LNCaP clone FGC (cell line): ENCODE measurements around the gene TNIK.

Source experiments
- DNase-seq: peaks from one replicate; pipeline ENCODE4 v3.0.0-alpha.2; 2011; ENCODE audit warnings: low read depth
- H3K4me3 ChIP-seq: 2 replicates; pipeline ENCODE4 v1.5.1; 2011; ENCODE audit warnings: mild to moderate bottlenecking, low read depth, low read length, control low read depth
- TF ChIP-seq, protein P1 (sequence below): IDR thresholded peaks from 2 replicates; pipeline ENCODE4 v1.5.1; 2012; ENCODE audit warnings: mild to moderate bottlenecking; ENCODE audit not compliant: control insufficient read depth, insufficient read depth; ENCODE audit errors: extremely low read depth

Gene TNIK

DNA sequence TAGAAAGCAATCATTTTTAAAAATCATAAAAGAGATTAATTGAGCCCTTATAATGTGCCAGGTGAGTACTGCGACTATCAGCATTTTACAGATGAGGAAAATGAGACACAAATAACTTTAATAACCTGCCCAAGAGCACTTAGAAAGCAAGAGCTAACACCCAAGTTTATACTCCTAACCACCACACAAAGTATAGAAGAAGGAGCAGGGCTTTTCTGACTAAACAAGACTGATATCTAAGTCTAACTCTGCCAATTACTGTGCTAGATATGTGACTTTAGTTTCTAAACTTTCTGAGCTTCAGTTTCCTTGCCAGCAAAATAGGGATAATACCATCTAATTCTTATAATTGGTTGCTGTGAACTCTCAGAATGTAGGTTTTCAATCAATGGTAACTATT lies 47.7 kb downstream of the TNIK start:
- TF ChIP-seq, protein P1, sequence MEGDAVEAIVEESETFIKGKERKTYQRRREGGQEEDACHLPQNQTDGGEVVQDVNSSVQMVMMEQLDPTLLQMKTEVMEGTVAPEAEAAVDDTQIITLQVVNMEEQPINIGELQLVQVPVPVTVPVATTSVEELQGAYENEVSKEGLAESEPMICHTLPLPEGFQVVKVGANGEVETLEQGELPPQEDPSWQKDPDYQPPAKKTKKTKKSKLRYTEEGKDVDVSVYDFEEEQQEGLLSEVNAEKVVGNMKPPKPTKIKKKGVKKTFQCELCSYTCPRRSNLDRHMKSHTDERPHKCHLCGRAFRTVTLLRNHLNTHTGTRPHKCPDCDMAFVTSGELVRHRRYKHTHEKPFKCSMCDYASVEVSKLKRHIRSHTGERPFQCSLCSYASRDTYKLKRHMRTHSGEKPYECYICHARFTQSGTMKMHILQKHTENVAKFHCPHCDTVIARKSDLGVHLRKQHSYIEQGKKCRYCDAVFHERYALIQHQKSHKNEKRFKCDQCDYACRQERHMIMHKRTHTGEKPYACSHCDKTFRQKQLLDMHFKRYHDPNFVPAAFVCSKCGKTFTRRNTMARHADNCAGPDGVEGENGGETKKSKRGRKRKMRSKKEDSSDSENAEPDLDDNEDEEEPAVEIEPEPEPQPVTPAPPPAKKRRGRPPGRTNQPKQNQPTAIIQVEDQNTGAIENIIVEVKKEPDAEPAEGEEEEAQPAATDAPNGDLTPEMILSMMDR = no peak
- no peak overlapping the region for H3K4me3 ChIP-seq
- DNase-seq = no peak

DNA sequence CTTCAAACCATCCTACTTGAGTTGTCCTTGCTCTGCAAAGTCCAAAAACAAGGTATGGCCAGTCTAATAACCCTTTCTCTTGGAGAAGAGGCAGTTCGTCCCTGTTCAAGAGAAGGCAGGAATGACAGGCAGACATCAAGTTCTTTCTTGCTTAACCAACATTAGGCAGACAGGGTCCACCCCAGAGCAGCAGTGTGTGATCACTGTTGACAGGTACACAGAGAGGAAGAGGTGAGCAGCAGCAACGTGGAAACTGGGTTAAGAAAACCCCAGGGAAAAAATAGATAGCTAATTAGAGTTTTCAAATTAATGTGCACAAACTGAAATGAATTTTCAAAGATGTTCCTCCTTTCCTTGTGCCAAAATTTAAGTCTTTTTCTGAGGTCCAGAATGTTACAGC lies 48.2 kb downstream of the TNIK start:
- no peak for DNase-seq
- TF ChIP-seq, protein P1 = no peak
- no peak overlapping the region for H3K4me3 ChIP-seq

DNA sequence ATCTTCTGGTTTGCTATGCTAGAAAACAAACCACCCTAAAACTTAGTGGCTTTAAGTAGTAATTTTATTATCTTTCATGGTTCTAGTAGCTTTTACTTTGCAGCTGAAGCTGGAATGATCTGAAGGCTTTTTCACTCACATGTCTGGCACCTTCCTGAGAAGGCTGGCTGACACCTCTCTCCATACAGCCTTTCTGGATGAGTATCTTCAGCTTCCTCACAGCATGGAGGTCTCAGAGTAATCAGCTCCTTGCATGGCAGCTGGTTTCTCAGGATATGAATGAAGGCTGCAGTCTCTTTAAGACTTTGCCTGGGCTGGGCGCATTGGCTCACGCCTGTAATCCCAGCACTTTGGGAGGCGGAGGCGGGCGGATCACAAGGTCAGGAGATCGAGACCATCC lies 50.0 kb downstream of the TNIK start:
- DNase-seq = no peak
- TF ChIP-seq, protein P1 = no peak
- no peak overlapping the region for H3K4me3 ChIP-seq

DNA sequence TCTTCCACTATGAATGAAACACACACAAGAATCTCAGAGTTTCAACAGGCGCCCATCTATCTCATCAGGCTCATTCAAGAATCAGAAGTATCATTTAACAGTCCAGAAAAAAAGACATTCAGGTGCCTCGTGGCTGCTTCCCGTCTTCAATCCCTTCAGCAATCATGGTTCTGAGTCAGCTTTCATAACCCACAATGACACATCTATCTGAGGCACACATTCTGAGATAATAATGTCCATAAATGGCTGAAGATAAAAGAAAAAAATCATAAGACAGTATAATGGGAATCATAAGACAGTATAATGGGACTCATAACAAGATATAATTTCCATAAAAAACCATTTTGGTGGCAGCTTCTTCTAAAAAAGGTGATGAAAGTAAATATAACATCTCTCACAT lies 52.4 kb downstream of the TNIK start:
- no peak overlapping the region for H3K4me3 ChIP-seq
- TF ChIP-seq, protein P1 = no peak
- DNase-seq = no peak

DNA sequence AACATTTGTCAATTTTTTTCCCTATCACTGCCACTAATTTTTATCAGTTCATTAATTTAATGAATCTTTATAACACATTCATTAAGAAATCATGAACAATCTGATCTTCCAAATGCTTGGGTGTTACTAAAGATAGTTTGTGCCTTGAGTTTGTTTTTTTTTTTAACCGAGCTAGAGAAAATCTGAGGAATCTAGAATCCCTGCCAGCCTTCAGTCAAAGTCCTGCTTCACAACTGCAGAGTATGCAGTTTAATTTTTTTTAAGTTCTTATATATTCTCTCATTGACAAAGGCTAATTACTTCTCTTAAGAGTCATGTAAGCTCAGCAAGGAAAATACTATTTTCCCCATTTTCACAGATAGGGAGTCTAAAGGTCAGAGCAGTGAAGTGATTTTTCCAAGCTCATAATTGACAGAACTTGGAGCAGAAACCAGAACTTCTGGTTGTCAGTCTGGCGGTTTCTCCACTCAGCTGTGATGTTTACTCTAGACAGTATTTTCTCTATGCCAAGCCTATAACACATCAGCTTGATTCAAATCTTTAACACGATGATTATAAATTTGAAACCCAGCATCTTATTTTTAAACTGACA lies 55.7 kb downstream of the TNIK start:
- peak; percentile 72 for DNase-seq
- no peak overlapping the region for H3K4me3 ChIP-seq
- TF ChIP-seq, protein P1 = no peak

DNA sequence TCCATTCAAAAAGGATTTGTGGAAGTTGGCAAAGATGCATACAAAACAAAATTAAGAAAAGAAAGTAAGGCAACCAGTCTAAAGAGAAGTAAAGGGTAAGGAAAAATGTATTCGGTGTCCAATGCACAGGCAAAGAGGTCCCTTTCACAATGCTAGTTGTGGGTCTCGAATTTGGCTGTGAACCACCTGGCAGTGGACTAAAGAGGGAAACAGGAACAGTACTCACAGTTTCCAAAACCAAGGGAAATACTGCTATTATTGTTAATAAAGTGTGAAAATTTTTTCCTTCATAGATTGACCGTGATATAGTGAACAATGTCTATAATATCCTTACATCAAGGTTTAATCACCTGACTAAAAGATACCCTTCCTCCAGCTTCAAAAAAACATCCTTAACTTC lies 57.9 kb downstream of the TNIK start:
- H3K4me3 ChIP-seq = no peak overlapping the region
- no peak for DNase-seq
- TF ChIP-seq, protein P1 = no peak

DNA sequence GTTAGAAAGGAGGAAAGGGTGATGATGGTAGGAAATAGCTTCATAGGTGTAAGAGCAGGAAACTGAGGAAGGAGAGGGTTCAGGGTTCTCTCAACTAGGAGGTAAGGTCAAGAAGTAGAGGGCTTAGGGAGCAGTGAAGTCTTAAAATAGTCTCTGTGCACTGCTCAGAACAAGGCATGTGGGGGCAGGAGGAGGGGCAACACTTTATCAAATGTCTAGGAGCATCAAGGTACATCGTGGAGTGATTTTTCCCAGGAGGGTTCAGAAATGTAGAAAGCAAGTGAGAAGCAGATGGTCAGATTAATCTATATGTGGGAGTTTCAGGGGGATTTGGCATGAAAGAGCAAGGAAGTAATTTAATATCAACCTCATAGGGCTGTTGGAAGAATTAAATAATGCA lies 58.8 kb downstream of the TNIK start:
- H3K4me3 ChIP-seq = no peak overlapping the region
- no peak for DNase-seq
- TF ChIP-seq, protein P1 = no peak
